Measurements from ENCODE around the gene YIF1B. TPM values are rescaled to one million over a fixed set of nuclear protein-coding genes. Genes with fewer than 3 reads are reported as not detected.

YIF1B gene
- polyA plus RNA-seq, 1 donor (not counting 4 experiments of a cell fraction or from before 2014, with no cell fraction given), result 38.1 TPM

- H3K4me3 ChIP-seq (ENCODE audit: control insufficient read depth in 2 of 3, extremely low read depth in 1 of 3, insufficient read depth in 2 of 3, low read depth in 1 of 3, low read length in 3 of 3), result peak within 1 kb of the TSS; percentile 53 to 89 (median 71)
- no peak for DNase-seq (ENCODE audit: low read depth, low spot score)
- peaks cover 5 to 8% of the 10 kb centered on the region in 2 experiments for H3K36me3 ChIP-seq (ENCODE audit: control insufficient read depth in 2 of 2, extremely low read depth in 1 of 2, insufficient read depth in 2 of 2, low read length in 2 of 2)
- dilution Hi-C loops (cut with MboI; ENCODE audit: extremely low pct_ligation_motif_present, low sequenced_read_pairs), result no loop called here
- no peaks in the 10 kb centered on the region for H3K27me3 ChIP-seq (ENCODE audit: control insufficient read depth, extremely low read depth, insufficient read depth, low read length)
- peak; percentile 91 for FAIRE-seq
- H4K20me1 ChIP-seq (ENCODE audit: control insufficient read depth, extremely low read depth, insufficient read depth, low read length), result peaks cover 3% of the 10 kb centered on the region
- peaks cover 53% of the 10 kb centered on the region for H3K79me2 ChIP-seq (ENCODE audit: control insufficient read depth, insufficient read depth, low read length)
- H3K4me2 ChIP-seq (ENCODE audit: control insufficient read depth, extremely low read depth, insufficient read depth, low read depth, low read length), result peak within 1 kb of the TSS; percentile 93
- H3K4me1 ChIP-seq (ENCODE audit: control insufficient read depth, extremely low read depth, insufficient read depth, low read length), result peaks cover 52% of the 10 kb centered on the region
- H3K9ac ChIP-seq (ENCODE audit: control insufficient read depth, extremely low read depth, insufficient read depth, low read length), result peak within 1 kb of the TSS; percentile 83
- H2AFZ ChIP-seq (ENCODE audit: control insufficient read depth, low read length), result peak within 1 kb of the TSS; percentile 81
- peak within 1 kb of the TSS; percentile 79 for H3K27ac ChIP-seq (ENCODE audit: control insufficient read depth, insufficient read depth, low read length)
- no peaks in the 10 kb centered on the region for H3K9me1 ChIP-seq (ENCODE audit: control insufficient read depth, extremely low read depth, insufficient read depth, low read length)
- TF ChIP-seq EZH2 (IDR thresholded peaks at IDR 0.05; ENCODE audit: low read length), result no peak
- TF ChIP-seq, protein P1, sequence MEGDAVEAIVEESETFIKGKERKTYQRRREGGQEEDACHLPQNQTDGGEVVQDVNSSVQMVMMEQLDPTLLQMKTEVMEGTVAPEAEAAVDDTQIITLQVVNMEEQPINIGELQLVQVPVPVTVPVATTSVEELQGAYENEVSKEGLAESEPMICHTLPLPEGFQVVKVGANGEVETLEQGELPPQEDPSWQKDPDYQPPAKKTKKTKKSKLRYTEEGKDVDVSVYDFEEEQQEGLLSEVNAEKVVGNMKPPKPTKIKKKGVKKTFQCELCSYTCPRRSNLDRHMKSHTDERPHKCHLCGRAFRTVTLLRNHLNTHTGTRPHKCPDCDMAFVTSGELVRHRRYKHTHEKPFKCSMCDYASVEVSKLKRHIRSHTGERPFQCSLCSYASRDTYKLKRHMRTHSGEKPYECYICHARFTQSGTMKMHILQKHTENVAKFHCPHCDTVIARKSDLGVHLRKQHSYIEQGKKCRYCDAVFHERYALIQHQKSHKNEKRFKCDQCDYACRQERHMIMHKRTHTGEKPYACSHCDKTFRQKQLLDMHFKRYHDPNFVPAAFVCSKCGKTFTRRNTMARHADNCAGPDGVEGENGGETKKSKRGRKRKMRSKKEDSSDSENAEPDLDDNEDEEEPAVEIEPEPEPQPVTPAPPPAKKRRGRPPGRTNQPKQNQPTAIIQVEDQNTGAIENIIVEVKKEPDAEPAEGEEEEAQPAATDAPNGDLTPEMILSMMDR (optimal IDR thresholded peaks at IDR 0.05 in 1 of 3, IDR thresholded peaks at IDR 0.05 in 1 of 3, conservative IDR thresholded peaks at IDR 0.05 in 1 of 3; ENCODE audit: extremely low read depth in 1 of 3, insufficient read depth in 2 of 3, low read length in 3 of 3), result no peak
- H3K9me3 ChIP-seq (ENCODE audit: control insufficient read depth, low read depth, low read length), result no peaks in the 10 kb centered on the region
These were observed 3.9 kb upstream of the YIF1B start, which contains the start of gene KCNK6 for GRCh38 chr19:38319421-38320258. Gene KCNK6 (plus strand): TSS chr19:38319845. CDS start chr19:38319951, 106 bp downstream.

GRCh38 chr19:38318660-38319059 lies 2.9 kb upstream of the YIF1B start:
- DNase-seq (ENCODE audit: low read depth, low spot score), result no peak
- peak overlapping the region; percentile 83 for H3K9ac ChIP-seq (ENCODE audit: control insufficient read depth, extremely low read depth, insufficient read depth, low read length)
- peaks cover 3% of the 10 kb centered on the region for H4K20me1 ChIP-seq (ENCODE audit: control insufficient read depth, extremely low read depth, insufficient read depth, low read length)
- H3K36me3 ChIP-seq (ENCODE audit: control insufficient read depth in 2 of 2, extremely low read depth in 1 of 2, insufficient read depth in 2 of 2, low read length in 2 of 2), result peaks cover 5 to 8% of the 10 kb centered on the region in 2 experiments
- TF ChIP-seq, protein P1 (optimal IDR thresholded peaks at IDR 0.05 in 1 of 3, IDR thresholded peaks at IDR 0.05 in 1 of 3, conservative IDR thresholded peaks at IDR 0.05 in 1 of 3; ENCODE audit: extremely low read depth in 1 of 3, insufficient read depth in 2 of 3, low read length in 3 of 3), result no peak
- TF ChIP-seq EZH2 (IDR thresholded peaks at IDR 0.05; ENCODE audit: low read length), result no peak
- peaks cover 49% of the 10 kb centered on the region for H3K79me2 ChIP-seq (ENCODE audit: control insufficient read depth, insufficient read depth, low read length)
- no peaks in the 10 kb centered on the region for H3K27me3 ChIP-seq (ENCODE audit: control insufficient read depth, extremely low read depth, insufficient read depth, low read length)
- no peak for FAIRE-seq
- no peak overlapping the region for H2AFZ ChIP-seq (ENCODE audit: control insufficient read depth, low read length)
- H3K9me1 ChIP-seq (ENCODE audit: control insufficient read depth, extremely low read depth, insufficient read depth, low read length), result no peaks in the 10 kb centered on the region
- peaks cover 47% of the 10 kb centered on the region for H3K4me1 ChIP-seq (ENCODE audit: control insufficient read depth, extremely low read depth, insufficient read depth, low read length)
- peak overlapping the region; percentile 79 for H3K27ac ChIP-seq (ENCODE audit: control insufficient read depth, insufficient read depth, low read length)
- peak overlapping the region; percentile 93 for H3K4me2 ChIP-seq (ENCODE audit: control insufficient read depth, extremely low read depth, insufficient read depth, low read depth, low read length)
- H3K4me3 ChIP-seq (ENCODE audit: control insufficient read depth in 2 of 3, extremely low read depth in 1 of 3, insufficient read depth in 2 of 3, low read depth in 1 of 3, low read length in 3 of 3), result peak overlapping the region; percentile 53 to 89 (median 71)
- no peaks in the 10 kb centered on the region for H3K9me3 ChIP-seq (ENCODE audit: control insufficient read depth, low read depth, low read length)
- dilution Hi-C loops (cut with MboI; ENCODE audit: extremely low pct_ligation_motif_present, low sequenced_read_pairs), result no loop called here
